GM18508 (cell line): ENCODE measurements around the gene ZNF277.

Experiments used
- ATAC-seq: cut with Tn5 transposase; IDR thresholded peaks from one replicate; pipeline ENCODE4 v1.9.1; 2021; ENCODE audit warnings: moderate number of reproducible peaks; ENCODE audit not compliant: insufficient read depth, unreplicated experiment

The ZNF277 gene

GRCh38 chr7:112183266-112183665 is 23.2 kb upstream of the ZNF277 start:
- no peak for ATAC-seq

DNA sequence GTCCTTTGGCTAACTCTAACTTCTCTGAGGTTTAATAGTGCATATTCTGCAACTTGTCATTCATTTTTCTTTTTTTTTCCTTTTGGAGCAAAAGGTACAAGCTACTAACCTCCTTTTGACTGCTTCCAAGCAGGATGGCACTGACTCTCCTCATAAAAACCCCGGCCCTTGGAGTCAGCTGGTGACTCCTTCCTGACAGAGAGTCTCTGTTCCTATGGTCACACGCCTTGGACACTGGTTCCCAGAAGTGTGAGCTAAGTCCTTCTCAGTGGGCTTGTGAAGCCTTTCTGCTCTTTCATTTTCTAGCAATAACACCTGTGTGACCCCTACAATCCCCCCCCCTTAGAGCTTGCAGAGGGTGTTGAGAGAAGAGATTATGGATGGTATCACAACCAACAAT is 22.0 kb upstream of the ZNF277 start:
- no peak for ATAC-seq

GRCh38 chr7:112185005-112185834 is 21.3 kb upstream of the ZNF277 start:
- ATAC-seq: no peak

GRCh38 chr7:112186300-112186699 is 20.2 kb upstream of the ZNF277 start:
- ATAC-seq: no peak

- ATAC-seq: no peak
Measured at GRCh38 chr7:112188257-112188656, 18.2 kb upstream of the ZNF277 start.

- ATAC-seq: no peak
Measured at GRCh38 chr7:112189691-112190090, 16.8 kb upstream of the ZNF277 start.

DNA sequence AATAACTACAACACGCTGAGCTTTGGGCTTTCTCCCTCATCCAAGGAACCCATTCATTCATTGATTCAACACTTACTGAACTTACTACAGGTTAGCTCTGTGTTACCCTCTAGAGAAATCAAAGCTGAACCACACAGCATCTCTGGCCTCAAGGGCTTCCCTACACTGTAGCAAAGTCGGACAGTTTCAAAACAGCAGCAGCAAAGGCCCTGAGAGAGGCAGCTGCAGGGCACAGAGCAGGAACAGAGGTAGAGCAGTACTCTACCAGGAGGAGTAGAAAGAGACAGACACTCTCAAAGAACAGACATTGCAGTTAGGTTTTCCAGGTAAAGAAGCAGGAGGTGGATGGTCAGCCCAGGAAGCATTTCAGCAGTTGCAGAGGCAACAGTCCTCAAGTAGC is 16.4 kb upstream of the ZNF277 start:
- no peak for ATAC-seq

- ATAC-seq: no peak
Measured at GRCh38 chr7:112192236-112193154, 14.0 kb upstream of the ZNF277 start.

DNA sequence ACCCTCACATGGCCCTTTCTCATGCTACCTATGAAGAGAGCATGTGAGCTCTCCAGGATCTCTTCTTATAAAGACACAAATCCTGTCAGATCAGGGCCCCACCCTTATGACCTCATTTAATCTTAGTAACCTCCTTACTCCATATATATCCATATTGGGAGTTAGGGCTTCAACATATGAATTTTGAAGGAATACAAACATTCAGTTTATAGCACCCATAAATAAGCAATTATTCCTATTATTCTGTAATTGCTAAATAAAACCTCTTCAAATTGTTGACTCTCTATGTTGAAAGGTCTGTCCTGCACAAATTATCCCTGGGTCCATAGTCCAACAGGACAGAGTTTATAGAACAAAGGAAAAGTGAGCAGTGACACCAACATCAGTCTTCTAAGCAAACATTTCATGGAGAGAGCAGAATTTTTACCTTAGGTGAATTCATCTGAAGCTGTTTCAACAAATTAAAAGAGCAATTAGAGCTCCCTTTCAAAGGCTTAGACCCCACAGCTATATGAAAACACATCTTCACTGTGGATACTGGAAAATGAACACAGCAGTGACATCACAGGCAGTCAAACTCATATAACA is 12.5 kb upstream of the ZNF277 start:
- ATAC-seq: no peak

GRCh38 chr7:112195717-112196116 is 10.8 kb upstream of the ZNF277 start:
- no peak for ATAC-seq

DNA sequence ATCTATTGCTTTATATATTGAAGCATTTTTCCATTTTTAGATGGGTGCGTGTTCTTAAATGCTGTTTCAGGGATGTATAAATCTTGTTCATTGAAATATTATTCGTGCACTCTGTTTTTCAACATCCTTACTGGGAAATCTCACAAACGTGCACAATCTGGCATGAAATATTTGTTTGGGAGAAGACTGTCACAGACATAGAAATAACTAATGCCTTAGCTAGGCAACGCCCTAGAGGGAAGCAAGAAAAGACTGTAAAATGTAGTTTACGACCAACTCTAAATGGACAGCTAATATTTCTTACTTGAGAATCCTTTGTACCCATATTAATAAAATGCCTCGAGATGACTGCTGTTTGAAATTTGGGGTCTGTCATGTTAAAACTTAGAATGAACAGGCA is 9.2 kb upstream of the ZNF277 start:
- no peak for ATAC-seq

GRCh38 chr7:112199035-112199655 is 7.3 kb upstream of the ZNF277 start:
- ATAC-seq: no peak

DNA sequence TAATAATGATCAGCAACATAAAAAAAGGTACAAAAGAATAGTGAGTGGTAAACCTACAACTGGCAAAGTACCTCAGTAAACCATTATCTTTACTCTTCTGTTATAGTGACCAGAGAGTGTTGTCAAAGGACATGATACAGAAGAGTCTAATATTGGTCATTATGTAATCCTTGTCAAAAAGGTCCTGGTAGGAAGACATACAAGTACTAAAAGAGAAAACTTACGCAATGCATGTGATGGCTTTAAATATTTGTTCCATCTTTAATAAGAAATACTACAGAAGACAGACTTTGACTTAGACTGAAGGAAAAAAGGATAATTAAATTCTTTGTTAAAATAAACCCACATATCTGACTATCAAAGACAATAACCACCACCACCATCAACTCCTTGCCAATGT is 6.8 kb upstream of the ZNF277 start:
- ATAC-seq: no peak

DNA sequence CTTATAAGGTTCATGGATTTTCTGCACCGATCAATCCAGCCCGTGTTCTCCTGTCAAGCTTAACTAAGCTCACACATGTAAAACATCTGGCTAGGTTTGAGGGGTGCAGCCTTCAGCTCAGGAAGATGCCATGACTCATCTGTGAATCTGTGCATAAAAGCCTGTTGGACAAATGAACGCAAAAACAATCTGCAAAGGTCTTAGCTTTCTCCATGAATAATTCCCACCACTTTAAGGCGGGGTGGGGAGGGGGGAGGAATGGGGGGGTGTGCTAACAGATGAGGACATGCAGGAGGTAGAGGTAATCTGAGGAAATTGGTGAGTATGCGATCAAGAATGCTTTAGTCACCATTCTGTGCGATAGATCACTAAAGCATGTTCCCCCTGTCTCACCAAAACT is 5.1 kb upstream of the ZNF277 start:
- no peak for ATAC-seq

GRCh38 chr7:112201839-112202238 is 4.7 kb upstream of the ZNF277 start:
- no peak for ATAC-seq

DNA sequence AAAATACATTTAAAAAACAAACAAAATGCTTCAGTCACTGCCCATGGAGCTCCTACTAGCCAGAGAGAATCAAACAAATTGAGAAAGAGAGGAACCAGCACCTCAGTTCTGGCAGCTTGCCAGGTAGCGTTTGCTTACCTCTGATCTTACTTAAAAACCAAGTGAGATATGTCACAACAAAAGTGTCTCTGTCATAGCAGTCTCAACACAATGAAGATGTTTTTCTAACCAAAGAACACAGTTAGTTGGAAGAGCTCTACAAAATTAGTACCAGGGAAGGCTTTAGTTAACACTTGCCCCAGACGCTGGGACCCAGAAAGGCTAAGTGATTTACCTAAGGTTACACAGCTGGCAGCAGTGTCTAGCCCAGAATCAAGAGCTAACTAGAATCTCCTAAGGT is 3.7 kb upstream of the ZNF277 start:
- no peak for ATAC-seq

GRCh38 chr7:112203365-112203739 is 3.1 kb upstream of the ZNF277 start:
- ATAC-seq: no peak

DNA sequence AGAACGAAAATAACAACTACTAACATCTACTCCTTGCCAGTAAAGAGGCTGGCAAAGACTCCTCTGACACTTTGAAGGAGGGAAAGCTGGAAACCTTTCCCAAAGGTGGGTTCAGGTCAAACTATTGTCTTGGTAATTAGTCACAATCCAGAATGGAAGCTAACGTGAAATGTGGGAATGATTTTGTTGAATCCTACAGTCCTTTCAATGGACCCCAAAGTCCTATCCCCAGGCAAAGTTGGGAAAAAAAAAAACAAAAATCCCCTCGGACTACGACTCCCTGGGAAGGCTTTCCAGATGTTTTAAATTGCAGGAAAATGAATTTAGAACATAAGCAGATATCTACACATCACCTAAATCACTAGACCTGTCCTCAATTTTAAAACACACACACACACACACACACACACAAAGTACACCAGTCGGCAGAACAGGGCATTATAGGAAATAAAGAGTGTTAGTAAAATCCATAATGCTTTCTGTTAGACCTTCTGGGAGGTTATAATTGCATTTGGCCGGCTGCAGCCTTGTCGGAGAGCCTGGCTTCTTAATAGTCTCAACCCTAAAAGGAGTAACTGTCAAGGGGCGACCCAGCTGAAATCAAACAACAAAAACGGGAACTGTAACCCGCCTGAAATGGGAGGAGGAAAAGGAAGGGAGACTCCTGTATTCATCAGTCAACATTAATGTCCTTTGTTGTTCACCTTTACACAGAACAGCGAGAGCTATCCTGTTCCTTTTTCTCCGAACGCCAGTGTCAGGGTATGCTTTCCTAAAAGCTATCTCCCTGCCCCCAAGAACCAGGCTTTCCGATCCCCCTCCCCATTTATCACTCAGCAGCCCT is 1.8 kb upstream of the ZNF277 start:
- no peak for ATAC-seq

DNA sequence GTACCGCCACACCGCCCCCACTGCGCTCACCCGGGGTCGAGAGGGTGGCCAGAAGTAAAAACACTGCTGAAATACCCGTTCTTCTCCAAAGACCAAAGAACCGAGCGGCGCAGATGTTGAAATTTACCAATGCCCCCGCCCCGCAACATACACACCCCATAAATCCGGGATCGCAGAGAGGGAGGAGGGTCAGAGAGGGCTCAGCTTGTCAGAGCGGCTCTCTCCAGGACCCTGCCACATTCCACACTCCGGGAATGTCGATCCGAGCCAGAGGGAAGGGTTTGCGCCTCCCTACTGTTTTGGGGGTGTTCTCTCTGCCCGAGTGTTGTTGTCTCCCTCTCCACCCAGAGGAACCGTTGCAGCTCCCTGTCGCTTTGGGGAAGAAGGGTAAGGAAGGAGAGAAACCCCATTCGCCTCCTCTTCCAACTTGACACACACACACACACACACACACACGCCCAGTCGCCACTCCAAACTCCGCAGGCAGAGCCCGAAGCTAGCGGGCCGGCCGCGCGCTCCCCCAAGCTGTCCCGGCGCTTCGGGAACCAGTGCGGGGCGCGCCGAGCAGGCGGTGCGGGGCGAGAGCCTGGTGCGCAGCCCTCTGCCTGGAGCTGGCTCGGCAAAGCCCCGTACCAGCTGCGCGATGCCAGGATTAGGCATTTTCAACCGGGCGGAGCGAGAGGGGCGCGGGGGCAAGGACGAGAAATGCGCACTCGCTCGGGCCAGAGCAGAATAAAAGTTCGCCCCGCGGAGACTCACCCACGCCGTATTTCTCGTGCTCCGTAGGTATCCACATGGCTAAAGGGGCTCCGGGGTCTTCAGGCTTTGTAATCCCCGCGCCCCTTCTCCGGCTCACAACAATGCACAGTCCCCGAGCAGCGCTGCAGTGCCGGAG is 905 bp upstream of the ZNF277 start:
- peak; percentile 0 for ATAC-seq
